Neural cell (in vitro differentiated cells): ENCODE results near the gene STAP2. TPM values are rescaled to one million over a fixed set of nuclear protein-coding genes. Genes with fewer than 3 reads are reported as not detected.

ENCODE experiments used
- H2AFZ ChIP-seq: fragments of 200-600, 300-800 bp; sonication (generic), shearing (Covaris generic); 2 replicates; pipeline ENCODE4 v1.6.0; 2014; ENCODE audit warnings: low read depth, mild to moderate bottlenecking, antibody characterized with exemption, low read length, moderate library complexity
- H3F3A ChIP-seq: fragments of 200-600 bp; shearing (Covaris generic); 2 replicates; pipeline ENCODE4 v1.6.1; 2016; ENCODE audit warnings: mild to moderate bottlenecking, moderate library complexity, mixed read lengths, antibody characterized with exemption, low read length; ENCODE audit not compliant: insufficient read depth, poor library complexity, severe bottlenecking
- H3K27ac ChIP-seq: fragments of 200-600, 300-800 bp; sonication (generic), shearing (Covaris generic); 2 replicates; pipeline ENCODE4 v1.5.1; 2014; ENCODE audit warnings: mild to moderate bottlenecking, low read length, moderate library complexity
- H3K27me3 ChIP-seq: fragments of 300-800, 200-600 bp; sonication (generic), shearing (Covaris generic); 2 replicates; pipeline ENCODE4 v1.6.0; 2014; ENCODE audit warnings: mild to moderate bottlenecking, low read depth, low read length, moderate library complexity; ENCODE audit not compliant: insufficient read depth
- H3K36me3 ChIP-seq: fragments of 300-800, 200-600 bp; sonication (generic), shearing (Covaris generic); 2 replicates; pipeline ENCODE4 v1.5.1; 2014; ENCODE audit warnings: mild to moderate bottlenecking, antibody characterized with exemption, low read length, moderate library complexity; ENCODE audit not compliant: insufficient read depth
- H3K4me2 ChIP-seq: fragments of 300-800, 200-600 bp; sonication (generic), shearing (Covaris generic); 2 replicates; pipeline ENCODE4 v1.6.0; 2014; ENCODE audit warnings: mild to moderate bottlenecking, low read length
- H3K4me3 ChIP-seq: fragments of 300-800, 200-600 bp; sonication (generic), shearing (Covaris generic); 2 replicates; pipeline ENCODE4 v1.5.1; 2014; ENCODE audit warnings: mild to moderate bottlenecking, low read length, moderate library complexity
- H3K79me2 ChIP-seq: fragments of 200-600 bp; shearing (Covaris generic); replicated peaks from 2 replicates; pipeline ENCODE4 v1.6.0; 2014; ENCODE audit warnings: mild to moderate bottlenecking, low read length, moderate library complexity; ENCODE audit not compliant: insufficient read depth
- H3K9ac ChIP-seq: fragments of 300-800, 200-600 bp; sonication (generic), shearing (Covaris generic); 2 replicates; pipeline ENCODE4 v1.6.1; 2016; ENCODE audit warnings: mild to moderate bottlenecking, low read length, mixed read lengths
- H3K9me2 ChIP-seq: fragments of 200-600 bp; shearing (Covaris generic); 2 replicates; pipeline ENCODE4 v1.6.1; 2016; ENCODE audit warnings: mild to moderate bottlenecking, low read length, mixed read lengths; ENCODE audit not compliant: insufficient read depth
- H3K9me3 ChIP-seq: fragments of 200-600, 300-800 bp; sonication (generic), shearing (Covaris generic); 2 replicates; pipeline ENCODE4 v1.6.1; 2016; ENCODE audit warnings: mild to moderate bottlenecking, mixed run types, low read length, moderate library complexity, mixed read lengths
- H4K20me1 ChIP-seq: fragments of 200-600 bp; shearing (Covaris generic); 2 replicates; pipeline ENCODE4 v1.6.1; 2016; ENCODE audit warnings: mild to moderate bottlenecking, mixed run types; ENCODE audit not compliant: insufficient read depth
- EP300 ChIP-seq: fragments of 450-650 bp; conservative IDR thresholded peaks from 2 replicates; pipeline ENCODE4 v1.6.1; 2014; ENCODE audit warnings: antibody characterized with exemption, mild to moderate bottlenecking, moderate library complexity; ENCODE audit not compliant: poor library complexity, severe bottlenecking
- EZH2 ChIP-seq: fragments of 200-600, 300-800 bp; shearing (Covaris generic), sonication (generic); IDR thresholded peaks from 2 replicates; pipeline ENCODE4 v1.6.1; 2014; ENCODE audit warnings: antibody characterized with exemption, low read length, borderline replicate concordance, mild to moderate bottlenecking; ENCODE audit not compliant: insufficient read depth, poor library complexity, severe bottlenecking
- MXI1 ChIP-seq: fragments of 450-650 bp; conservative IDR thresholded peaks from 2 replicates; pipeline ENCODE4 v1.6.1; 2014; ENCODE audit warnings: antibody characterized with exemption, mild to moderate bottlenecking; ENCODE audit not compliant: poor library complexity, severe bottlenecking
- POLR2AphosphoS5 ChIP-seq: IDR thresholded peaks from 2 replicates; pipeline ENCODE4 v1.6.1; 2012
- RAD21 ChIP-seq: fragments of 450-650 bp; conservative IDR thresholded peaks from 2 replicates; pipeline ENCODE4 v1.6.1; 2014; ENCODE audit warnings: antibody characterized with exemption, mild to moderate bottlenecking, moderate library complexity
- SMC3 ChIP-seq: fragments of 450-650 bp; conservative IDR thresholded peaks from 2 replicates; pipeline ENCODE4 v1.6.1; 2014; ENCODE audit warnings: antibody characterized with exemption, mild to moderate bottlenecking, moderate library complexity; ENCODE audit not compliant: poor library complexity
- TAF1 ChIP-seq: IDR thresholded peaks from 2 replicates; pipeline ENCODE4 v1.6.1; 2012; ENCODE audit warnings: low read depth
- polyA plus RNA-seq: library from polyadenylated mRNA; depleted of rRNA; stranded (reverse); fragments of >200 nt; gene quantifications from 2 replicates; pipeline ENCODE4 v1.2.3, GENCODE V29; 2014
- TF ChIP-seq, protein P1 (sequence below): IDR thresholded peaks from 2 replicates; pipeline ENCODE4 v1.6.1; 2012; ENCODE audit warnings: borderline replicate concordance
- TF ChIP-seq, protein P2 (sequence below): fragments of 450-650 bp; IDR thresholded peaks from 2 replicates; pipeline ENCODE4 v1.5.1; 2014; ENCODE audit warnings: antibody characterized with exemption, mild to moderate bottlenecking, moderate library complexity; ENCODE audit not compliant: poor library complexity, severe bottlenecking

STAP2 gene
- polyA plus RNA-seq, 1 donor from 2014 or later = 0.16 TPM

DNA sequence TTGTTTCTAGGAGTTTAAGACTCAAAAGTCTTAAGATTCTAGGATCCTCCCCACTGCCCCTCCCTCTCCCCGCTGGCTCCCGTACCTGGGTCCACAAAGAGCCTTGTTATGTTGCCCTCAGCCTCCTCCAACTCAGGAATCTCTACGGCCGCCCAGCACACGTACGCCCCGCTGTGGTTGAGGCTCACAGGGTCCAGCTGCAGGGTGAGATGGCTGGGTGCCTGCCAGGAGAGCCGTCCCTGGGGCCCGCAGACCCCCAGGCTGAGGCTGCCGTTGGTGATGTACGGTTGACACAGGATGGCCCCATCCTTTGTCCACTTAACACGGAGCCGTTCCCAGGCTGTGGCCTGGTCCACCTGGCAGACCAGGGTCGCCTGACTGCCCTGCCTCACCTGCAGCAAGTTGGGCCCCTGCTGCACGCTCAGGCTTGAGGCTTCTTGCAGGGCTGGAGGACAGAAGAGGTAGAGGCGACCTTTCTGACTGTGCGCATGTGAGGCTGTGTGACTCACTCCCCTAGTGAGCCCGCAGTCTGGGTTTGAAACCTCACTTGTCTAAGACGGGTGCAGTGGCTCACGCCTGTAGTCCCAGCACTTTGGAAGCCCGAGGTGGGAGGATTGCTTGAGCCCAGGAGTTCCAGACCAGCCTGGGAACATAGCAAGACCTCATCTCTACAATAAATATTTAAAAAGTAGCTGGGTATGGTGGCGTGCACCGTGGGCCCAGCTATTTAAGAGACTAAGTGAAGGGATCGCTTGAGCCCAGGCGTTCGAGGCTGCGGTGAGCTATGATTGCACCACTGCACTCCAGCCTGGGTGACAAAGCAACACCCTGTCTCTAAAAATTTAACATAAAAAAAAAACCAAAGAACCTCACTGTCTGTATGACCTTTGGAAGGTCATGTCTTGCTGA is 40.5 kb downstream of the STAP2 start:
- H3K27ac ChIP-seq = no peak overlapping the region
- H4K20me1 ChIP-seq = no peaks in the 10 kb centered on the region
- H3K9me3 ChIP-seq = no peaks in the 10 kb centered on the region
- no peaks in the 10 kb centered on the region for H3K79me2 ChIP-seq
- H3K9me2 ChIP-seq = no peaks in the 10 kb centered on the region
- no peak overlapping the region for H3K9ac ChIP-seq
- no peaks in the 10 kb centered on the region for H3K27me3 ChIP-seq
- no peak overlapping the region for H2AFZ ChIP-seq
- TF ChIP-seq POLR2AphosphoS5 (no peak), MXI1 (no peak), SMC3 (no peak), TAF1 (no peak), EP300 (no peak), EZH2 (no peak), RAD21 (no peak)
- TF ChIP-seq, protein P1, sequence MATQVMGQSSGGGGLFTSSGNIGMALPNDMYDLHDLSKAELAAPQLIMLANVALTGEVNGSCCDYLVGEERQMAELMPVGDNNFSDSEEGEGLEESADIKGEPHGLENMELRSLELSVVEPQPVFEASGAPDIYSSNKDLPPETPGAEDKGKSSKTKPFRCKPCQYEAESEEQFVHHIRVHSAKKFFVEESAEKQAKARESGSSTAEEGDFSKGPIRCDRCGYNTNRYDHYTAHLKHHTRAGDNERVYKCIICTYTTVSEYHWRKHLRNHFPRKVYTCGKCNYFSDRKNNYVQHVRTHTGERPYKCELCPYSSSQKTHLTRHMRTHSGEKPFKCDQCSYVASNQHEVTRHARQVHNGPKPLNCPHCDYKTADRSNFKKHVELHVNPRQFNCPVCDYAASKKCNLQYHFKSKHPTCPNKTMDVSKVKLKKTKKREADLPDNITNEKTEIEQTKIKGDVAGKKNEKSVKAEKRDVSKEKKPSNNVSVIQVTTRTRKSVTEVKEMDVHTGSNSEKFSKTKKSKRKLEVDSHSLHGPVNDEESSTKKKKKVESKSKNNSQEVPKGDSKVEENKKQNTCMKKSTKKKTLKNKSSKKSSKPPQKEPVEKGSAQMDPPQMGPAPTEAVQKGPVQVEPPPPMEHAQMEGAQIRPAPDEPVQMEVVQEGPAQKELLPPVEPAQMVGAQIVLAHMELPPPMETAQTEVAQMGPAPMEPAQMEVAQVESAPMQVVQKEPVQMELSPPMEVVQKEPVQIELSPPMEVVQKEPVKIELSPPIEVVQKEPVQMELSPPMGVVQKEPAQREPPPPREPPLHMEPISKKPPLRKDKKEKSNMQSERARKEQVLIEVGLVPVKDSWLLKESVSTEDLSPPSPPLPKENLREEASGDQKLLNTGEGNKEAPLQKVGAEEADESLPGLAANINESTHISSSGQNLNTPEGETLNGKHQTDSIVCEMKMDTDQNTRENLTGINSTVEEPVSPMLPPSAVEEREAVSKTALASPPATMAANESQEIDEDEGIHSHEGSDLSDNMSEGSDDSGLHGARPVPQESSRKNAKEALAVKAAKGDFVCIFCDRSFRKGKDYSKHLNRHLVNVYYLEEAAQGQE = no peak
- TF ChIP-seq, protein P2, sequence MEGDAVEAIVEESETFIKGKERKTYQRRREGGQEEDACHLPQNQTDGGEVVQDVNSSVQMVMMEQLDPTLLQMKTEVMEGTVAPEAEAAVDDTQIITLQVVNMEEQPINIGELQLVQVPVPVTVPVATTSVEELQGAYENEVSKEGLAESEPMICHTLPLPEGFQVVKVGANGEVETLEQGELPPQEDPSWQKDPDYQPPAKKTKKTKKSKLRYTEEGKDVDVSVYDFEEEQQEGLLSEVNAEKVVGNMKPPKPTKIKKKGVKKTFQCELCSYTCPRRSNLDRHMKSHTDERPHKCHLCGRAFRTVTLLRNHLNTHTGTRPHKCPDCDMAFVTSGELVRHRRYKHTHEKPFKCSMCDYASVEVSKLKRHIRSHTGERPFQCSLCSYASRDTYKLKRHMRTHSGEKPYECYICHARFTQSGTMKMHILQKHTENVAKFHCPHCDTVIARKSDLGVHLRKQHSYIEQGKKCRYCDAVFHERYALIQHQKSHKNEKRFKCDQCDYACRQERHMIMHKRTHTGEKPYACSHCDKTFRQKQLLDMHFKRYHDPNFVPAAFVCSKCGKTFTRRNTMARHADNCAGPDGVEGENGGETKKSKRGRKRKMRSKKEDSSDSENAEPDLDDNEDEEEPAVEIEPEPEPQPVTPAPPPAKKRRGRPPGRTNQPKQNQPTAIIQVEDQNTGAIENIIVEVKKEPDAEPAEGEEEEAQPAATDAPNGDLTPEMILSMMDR = no peak
- H3F3A ChIP-seq = no peaks in the 10 kb centered on the region
- H3K4me3 ChIP-seq = no peak overlapping the region
- H3K36me3 ChIP-seq = no peaks in the 10 kb centered on the region
- H3K4me2 ChIP-seq = no peak overlapping the region

DNA sequence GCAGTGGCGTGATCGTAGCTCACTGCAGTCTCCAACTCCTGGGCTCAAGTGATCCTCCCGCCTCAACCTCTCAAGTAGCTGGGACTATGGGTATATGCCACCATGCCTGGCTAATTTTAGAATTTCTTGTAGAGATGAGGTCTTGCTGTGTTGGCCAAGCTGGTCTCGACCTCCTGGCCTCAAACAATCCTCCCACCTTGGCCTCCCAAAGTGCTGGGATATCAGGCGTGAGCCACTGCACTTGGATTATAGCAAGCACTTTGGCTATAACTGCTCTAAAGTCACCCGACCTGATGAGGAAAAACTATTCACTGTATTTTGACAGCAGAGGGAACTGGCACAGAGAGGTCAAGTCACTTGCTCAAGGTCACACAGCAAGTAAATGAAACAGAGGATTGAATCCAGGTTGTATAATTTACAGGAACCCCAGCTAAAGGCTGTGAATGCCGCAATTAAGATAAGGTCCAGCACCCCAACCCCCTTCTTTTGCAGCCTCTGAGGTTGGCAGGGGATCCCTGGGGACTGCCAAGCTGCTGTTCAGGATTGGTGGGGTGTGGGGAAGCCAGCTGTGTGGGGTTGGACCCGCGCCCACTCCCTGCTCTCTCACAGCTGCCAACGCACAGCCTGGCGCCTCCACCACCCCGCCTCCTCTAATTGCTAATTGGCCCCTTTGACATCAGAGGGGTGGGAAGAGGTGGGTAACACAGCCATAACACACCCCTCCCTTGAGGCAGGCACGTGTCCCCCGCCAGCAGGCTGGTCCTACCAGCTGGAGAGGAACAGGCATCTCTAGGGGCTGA is 42.5 kb downstream of the STAP2 start:
- Histone ChIP-seq H4K20me1 (no peaks in the 10 kb centered on the region), H3K27me3 (no peaks in the 10 kb centered on the region), H2AFZ (no peak overlapping the region), H3F3A (no peaks in the 10 kb centered on the region), H3K9me2 (no peaks in the 10 kb centered on the region), H3K9ac (no peak overlapping the region), H3K27ac (no peak overlapping the region), H3K36me3 (no peaks in the 10 kb centered on the region), H3K4me2 (no peak overlapping the region), H3K9me3 (no peaks in the 10 kb centered on the region), H3K79me2 (no peaks in the 10 kb centered on the region), H3K4me3 (no peak overlapping the region)
- TF ChIP-seq, protein P1 = no peak
- TF ChIP-seq, protein P2 = no peak
- no peak for TF ChIP-seq RAD21
- TF ChIP-seq POLR2AphosphoS5 = no peak
- no peak for TF ChIP-seq MXI1
- TF ChIP-seq EZH2 = no peak
- TF ChIP-seq SMC3 = no peak
- no peak for TF ChIP-seq TAF1
- no peak for TF ChIP-seq EP300
